ENCODE results near the gene POU2F3.

The POU2F3 gene

DNA sequence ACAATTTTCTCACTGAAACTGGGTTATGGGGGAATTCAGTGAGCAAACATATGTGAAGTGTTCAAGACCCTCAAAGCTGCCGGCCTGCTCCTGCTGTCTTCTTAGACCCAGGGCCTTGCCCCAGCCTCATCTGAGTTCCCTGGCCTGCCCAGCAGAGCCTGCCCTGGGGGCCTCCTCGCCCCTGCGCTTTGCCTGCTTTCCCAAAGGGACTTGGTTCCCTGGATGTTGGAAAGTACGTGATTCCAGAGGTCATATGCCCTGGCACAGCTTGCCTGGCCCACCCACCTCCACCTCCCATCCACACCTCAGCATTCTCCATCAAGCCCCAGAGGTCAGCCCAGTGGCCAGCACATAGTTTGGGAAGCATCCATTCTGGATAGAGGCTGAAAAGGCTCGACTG, 13.7 kb upstream of the POU2F3 start:
- no peak for DNase-seq (ENCODE audit: low read depth in 2 of 3, low spot score in 2 of 3)

DNA sequence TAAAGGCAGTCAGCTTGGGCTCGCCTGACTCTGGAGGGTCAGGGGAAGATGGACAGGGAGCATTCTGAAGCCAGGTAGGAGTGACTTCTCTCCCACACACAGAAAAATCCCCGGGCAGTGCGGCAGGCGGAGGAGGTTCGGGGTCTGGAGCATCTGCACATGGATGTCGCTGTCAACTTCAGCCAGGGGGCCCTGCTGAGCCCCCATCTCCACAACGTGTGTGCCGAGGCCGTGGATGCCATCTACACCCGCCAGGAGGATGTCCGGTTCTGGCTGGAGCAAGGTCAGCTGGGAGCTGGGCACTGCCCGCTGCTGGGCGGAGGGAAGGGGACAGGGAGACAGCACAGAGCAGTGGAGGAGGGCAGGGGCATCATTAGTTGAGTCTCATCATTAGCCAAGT, 13.2 kb upstream of the POU2F3 start:
- DNase-seq (ENCODE audit: low read depth in 2 of 3, low spot score in 2 of 3): no peak

DNA sequence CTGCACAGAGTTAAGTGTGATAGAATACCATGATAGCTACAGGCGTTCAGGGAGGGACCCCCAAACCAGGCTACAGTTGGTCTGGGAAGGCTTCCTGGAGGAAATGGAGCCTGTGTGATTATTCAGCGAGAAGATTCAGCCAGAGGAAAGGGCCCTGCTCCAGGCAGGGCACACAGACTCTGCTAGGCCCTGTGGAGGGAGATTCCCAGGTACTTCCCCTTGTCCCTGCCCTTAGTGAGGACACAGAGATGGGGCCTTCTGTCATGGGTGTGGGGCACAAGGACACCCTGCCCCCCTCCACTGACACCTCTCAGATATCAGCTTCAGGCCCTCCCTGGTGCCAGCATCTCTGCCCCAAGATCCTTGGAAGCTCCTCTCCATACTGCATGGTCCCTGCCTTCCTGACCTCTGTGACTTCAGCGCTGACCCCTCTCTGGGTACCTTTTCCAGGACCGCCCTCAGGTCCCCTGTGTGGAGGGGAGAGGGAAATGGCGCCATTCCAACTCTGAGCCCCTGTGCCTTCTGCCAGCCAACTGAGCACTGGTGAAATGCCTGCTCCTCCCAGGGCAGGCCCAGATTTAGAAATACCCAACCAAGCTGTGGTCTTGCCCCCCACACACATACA, 12.6 kb upstream of the POU2F3 start:
- no peak for DNase-seq (ENCODE audit: low read depth in 2 of 3, low spot score in 2 of 3)

DNA sequence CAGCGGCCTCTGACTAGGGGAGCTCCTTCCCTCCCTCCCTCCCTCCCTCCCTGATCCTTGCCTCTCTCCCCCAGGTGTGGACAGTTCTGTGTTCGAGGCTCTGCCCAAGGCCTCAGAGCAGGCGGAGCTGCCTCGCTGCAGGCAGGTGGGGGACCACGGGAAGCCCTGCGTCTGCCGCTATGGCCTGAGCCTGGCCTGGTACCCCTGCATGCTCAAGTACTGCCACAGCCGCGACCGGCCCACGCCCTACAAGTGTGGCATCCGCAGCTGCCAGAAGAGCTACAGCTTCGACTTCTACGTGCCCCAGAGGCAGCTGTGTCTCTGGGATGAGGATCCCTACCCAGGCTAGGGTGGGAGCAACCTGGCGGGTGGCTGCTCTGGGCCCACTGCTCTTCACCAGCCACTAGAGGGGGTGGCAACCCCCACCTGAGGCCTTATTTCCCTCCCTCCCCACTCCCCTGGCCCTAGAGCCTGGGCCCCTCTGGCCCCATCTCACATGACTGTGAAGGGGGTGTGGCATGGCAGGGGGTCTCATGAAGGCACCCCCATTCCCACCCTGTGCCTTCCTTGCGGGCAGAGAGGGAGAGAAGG, 11.1 kb upstream of the POU2F3 start:
- DNase-seq (ENCODE audit: low read depth in 2 of 3, low spot score in 2 of 3): no peak

DNA sequence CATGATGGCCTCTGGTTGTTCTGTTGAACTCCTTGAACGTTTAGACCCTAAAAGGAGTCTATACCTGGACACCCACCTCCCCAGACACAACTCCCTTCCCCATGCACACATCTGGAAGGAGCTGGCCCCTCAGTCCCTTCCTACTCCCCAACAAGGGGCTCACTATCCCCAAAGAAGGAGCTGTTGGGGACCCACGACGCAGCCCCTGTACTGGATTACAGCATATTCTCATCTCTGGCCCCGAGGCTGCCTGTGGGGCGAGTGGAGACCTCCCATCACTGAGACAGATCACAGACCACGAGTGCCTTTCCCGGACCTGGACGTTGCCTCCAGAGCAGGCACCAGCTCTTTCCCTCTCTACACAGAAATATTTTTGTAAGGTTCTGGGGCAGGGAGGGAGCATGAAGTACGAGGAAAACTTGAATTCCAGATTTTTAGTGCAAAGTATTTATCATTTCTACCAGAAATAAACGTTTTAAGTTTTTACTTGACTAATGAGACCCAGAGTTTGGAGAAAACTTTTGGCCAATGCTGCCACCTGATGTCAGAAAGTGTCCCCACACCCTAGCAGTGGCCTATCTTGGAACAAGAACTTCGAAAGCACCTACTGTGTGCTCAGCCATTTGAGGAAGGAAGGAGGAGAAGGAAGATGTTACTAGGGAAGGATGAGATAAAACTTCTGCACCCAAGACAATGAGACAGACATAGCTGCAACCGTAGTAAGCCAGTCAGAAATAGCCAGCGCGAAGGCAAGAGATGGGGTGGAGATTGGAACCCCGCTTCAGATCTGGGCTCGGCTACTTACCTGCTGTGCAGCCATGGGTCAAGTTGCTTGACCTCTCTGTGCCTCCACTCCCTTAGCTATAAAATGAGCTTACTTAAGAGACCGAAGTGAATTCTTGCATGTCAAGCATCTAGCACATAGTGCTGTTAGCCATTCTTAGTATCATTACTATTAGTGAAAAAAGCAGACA, 10.2 kb upstream of the POU2F3 start:
- DNase-seq (ENCODE audit: low read depth in 2 of 3, low spot score in 2 of 3): no peak

DNA sequence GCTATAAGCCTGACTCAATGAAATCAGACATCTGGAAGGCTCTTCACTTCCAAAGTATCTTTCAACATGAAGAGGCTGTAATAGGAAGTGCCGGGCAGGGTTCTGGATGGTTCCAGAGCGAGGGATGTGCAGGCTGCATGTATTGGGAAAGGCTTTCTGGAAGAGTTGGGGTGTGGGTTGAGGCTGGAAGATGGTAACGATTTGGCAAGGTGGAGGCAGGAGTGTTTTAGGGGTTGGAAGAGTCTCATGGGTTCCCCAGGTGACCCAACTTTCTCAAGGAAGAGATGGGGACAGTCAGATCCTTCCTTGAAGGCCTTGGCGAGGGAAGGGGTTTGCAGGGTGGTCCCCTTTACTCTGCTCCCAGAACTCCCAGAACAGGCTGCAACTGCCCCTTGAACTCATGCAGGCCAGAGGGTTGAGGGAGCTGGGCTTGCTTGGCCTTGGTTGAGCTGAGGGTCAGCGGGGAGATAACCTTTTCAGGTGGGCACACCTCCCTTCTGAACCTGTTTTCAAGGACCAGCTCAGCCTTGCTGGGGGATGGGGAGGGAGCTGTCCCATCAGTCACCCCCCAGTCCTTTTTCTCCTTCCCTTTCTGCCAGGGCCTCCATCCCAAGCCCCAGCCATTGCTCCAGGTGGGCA, 9.4 kb upstream of the POU2F3 start:
- DNase-seq (ENCODE audit: low read depth in 2 of 3, low spot score in 2 of 3): no peak

DNA sequence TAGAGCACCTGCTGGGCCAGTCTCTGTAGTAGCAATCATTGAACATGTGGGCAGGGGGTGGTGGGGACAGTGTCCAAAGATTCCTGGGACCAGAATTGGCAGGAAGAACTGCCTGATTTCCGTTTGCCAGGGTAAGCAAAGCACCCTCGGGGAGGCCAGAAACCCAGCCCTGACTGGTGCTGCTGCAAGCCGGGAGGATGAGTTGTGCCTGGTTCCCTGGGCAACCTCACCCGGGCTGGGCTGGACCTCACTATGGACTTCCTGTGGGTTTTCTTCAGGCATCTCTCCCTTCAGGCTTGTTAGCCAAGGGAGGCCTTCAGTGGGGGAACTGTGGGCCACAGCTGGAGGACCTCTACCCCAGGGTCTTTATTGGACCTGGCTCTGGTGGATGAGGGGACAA, 8.0 kb upstream of the POU2F3 start:
- no peak for DNase-seq (ENCODE audit: low read depth in 2 of 3, low spot score in 2 of 3)

DNA sequence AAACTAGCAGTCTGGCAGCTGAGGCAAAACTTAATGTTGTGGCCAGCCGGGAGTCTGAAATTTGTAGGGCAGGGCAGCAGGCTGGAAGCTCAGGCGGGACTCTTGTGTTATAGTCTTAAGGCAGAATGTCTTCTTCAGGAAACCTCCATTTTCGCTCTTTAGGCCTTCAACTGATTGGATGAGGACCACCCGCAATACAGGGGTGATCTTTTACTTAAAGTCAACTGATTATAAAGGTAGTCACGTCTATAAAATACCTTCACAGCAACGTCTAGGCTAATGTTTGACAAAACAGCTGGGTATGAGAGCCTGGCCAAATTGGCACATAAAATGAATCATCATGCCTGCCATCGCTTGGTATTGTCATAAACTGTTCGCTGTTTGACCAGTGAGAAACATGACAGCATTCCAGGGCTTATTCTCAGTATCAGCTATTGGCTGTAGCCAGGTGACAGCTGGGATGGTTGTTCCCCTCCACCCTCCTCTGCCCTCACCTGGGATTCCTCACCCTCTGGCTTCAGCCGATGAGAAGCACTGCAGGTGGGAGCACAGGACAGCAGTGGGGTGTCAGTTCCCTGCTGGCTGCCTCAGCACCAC, 6.6 kb upstream of the POU2F3 start:
- DNase-seq (ENCODE audit: low read depth in 2 of 3, low spot score in 2 of 3): no peak

DNA sequence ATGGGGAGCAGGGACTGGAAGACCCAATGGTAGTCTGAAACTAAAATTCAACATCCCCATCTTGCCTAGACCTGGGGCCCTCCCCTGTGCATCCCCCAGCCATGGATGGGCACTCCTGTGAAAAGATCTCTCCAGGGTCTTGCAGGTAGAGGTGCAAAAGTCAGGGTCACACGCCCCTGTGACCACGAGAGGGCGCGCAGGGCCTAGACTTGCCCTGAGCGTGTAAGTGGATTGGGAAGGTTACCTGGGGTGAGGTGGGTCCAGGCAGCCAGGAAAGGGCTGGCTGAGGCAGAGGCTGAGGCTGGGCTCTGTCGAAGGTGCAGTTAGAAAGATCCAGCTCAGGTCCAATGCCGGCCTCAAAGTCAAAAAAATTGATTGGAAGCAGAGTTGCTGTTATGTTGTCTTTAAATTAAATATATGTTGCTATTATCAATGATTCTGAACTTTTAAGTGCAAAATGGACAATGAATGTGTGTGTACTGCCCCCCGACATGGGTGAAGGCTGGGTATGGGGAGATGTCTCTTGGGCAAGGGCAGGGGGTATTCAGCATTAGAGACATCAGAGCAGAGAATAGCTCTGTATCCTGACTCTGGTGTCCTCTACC, 4.8 kb upstream of the POU2F3 start:
- peak in 2 of 3 experiments; percentile 42 to 47 for DNase-seq (ENCODE audit: low read depth in 2 of 3, low spot score in 2 of 3)

DNA sequence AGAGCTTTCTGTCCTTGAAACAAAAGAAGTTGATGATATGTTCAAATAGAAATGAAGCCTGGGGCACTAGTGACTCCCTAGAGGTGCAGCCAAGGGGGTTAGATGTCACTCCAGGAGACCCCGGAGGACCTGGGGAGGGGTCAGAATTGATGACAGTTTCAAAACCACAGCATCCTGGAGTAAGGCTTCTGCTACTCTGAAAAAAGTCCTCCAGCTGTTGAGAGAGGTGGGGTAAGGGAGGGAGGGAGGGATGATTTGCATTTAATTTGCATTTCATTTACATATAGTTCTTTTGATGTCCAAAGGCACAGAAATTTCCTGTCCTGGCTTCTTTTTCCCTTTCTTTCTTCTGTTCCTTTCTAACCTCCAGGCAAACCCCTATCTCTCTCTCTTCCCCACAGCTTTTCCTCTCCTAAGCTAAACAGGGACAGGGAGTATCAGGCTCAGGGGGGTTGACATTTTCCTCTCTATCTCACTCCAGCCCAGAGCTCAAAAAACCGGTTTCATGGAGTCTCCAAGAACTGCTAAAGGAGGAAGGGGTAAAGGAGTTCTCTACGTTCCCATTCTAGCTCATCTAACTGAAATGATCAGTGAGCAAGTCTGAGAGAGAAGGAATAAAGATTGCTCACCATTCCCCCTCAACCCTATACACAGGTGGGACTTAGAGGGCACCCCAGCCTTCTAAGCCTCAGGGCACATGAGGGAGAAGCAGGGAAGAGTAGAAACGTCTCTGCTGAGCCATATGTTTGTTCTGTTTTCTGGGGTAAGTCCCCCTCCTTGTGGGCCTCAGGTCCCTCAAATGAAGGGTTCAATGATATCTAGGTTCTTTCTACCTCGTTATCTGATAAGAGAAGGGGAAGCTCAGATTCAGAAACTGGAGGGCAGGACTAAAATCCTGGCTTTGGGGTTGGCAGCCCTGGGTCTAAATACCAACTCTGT, 3.5 kb upstream of the POU2F3 start:
- no peak for DNase-seq (ENCODE audit: low read depth in 2 of 3, low spot score in 2 of 3)

DNA sequence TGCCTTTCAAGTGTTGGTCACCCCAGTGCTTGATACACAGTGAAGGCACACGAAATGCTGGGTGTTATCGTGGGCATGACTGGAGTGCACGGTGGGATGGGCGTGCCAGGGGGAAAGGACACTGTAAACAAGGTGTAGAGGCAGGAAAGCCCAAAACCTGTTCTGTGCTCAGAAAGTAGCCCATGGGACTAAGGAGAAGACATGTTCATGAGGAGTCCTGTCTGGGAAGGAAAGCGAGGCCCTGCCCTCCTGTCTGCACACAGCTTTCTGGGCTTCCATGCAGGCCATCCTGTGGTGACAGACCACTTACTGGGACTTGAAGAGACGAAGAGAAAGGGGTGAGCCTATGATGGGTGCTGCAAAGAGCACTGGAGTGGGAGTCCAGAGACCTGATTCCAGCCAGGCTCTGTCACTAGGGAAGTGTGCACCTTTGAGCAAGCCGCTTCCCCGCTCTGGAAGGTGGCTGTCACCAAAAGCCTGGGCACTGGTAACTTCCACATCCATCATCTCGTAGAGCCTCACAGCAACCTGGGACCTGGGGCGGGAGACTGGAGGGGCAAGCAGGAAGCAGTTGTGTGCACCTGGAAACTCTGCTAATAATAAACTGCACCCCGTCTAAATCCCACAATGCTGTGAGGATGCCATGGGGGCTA, 846 bp upstream of the POU2F3 start:
- DNase-seq (ENCODE audit: low read depth in 2 of 3, low spot score in 2 of 3): no peak

DNA sequence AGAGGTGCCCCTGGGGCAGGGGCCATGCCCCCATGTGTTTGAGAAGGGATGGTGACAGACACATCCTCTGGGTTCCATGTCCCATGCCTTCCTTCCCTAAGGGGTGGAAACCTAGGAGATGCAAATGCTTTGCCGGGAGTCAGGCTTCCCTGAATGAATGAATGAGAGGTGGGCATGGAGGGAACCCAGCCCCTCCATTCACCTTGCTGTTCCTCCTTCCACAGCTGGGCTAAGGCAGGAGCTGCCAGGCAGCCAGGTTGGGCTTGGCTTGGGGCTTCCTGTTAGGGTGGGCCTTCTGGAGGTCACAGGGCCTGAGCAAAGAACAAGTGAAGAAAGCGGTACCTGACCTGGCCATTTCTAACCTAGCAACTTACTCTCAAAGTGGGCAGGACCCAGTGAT, 926 bp downstream of the POU2F3 start:
- no peak for DNase-seq (ENCODE audit: low read depth in 2 of 3, low spot score in 2 of 3)

DNA sequence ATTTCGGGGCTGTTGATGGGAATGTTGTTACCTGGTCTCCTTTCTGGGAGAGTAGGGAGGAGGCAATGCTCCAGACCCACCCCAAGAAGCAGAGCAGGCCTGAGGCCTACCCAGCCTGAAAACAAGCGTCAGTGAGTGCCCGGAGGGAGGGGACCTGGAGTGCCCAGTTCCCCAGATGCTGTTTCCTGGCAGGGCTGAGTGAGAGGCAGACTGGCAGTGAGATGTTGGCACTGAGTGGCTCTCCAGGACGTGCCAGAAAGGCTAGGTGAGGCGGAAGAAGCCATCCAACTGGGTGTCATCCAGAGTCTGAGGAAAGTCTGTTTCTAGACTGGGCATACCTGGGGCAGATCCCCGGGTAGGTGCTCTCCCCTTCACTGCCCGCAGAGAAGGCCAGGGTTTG, 1.3 kb downstream of the POU2F3 start:
- DNase-seq (ENCODE audit: low read depth in 2 of 3, low spot score in 2 of 3): no peak

DNA sequence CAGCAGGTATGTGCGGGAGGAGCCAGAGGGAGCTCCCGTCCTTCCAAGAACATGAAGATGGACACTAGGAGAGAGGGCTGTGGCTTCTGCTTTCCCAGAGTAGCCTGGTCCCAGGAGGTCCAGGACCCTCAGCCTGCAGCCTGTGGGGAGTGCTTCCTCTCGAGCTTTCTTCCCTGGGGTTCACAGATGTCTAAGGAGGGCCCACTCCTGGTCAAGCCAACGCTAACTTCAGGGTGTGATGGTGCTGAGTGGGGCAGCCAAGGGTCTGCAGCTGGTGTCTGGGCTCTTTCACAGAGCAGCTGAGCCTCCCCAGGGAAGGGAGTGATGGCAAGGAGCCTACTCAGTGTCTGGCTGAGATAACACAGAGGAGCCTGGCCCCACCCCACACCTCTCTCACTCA, 3.3 kb downstream of the POU2F3 start:
- no peak for DNase-seq (ENCODE audit: low read depth in 2 of 3, low spot score in 2 of 3)

DNA sequence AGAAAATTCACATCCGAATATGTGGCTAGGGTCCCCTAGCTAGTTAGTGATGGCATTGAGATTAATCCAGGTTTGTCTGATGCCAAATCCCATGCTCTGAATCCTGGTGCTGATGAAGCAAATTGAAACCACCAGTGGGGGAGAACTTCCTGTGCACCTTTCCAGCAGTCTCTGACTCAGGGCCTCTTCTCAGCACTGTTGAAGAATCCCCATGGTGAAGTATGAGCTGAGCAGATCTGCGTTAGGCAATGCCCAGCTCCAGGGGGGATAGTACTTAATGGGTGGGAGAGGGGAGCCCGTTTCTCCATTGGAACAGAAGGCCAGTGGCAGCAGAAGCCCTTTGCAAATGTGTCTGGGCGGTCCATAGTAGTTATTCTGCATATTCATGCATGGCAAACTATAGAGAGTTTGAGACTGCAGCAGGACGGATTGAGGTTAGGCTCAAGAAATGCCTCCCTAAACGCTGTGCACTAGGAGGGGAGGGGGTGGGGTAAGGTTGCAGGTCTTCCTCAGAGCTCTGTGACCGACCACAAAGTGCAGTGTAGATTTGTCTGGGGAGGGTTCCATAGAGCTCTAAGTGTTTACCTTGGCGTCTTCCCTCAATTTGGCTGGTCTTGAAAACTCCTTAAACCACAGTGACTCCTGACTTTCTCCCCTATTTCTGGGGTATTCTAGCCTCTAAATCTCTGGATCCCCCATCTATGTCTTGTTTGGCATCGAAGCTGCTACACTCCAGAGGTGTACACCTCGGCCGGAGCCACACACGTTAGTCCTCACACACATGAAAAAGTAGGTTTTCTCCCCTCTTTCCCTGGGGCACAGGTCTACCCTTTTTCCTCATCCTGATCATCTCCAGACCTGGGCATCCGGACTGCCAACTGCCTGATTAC, 4.8 kb downstream of the POU2F3 start:
- DNase-seq (ENCODE audit: low read depth in 2 of 3, low spot score in 2 of 3): no peak

DNA sequence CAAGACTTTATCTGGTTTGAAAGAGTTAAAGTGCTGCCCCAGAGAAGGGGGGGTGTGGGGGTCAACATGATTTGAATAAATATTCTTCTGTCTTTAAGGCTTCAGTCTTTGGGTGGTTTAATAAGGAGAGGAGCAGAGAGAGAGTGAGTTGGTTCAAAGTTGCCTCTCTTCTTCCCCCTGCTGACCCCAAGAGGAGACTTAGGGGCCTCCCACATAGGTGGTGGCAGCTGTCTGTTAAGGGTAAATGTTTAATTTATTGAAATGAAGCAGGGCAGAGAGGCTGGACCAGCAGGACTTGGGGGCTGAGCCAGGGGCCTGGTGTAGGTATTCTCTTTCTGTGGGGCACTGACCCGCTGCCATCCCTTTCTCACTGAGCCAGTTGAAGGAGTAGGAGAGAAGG, 5.5 kb downstream of the POU2F3 start:
- no peak for DNase-seq (ENCODE audit: low read depth in 2 of 3, low spot score in 2 of 3)

DNA sequence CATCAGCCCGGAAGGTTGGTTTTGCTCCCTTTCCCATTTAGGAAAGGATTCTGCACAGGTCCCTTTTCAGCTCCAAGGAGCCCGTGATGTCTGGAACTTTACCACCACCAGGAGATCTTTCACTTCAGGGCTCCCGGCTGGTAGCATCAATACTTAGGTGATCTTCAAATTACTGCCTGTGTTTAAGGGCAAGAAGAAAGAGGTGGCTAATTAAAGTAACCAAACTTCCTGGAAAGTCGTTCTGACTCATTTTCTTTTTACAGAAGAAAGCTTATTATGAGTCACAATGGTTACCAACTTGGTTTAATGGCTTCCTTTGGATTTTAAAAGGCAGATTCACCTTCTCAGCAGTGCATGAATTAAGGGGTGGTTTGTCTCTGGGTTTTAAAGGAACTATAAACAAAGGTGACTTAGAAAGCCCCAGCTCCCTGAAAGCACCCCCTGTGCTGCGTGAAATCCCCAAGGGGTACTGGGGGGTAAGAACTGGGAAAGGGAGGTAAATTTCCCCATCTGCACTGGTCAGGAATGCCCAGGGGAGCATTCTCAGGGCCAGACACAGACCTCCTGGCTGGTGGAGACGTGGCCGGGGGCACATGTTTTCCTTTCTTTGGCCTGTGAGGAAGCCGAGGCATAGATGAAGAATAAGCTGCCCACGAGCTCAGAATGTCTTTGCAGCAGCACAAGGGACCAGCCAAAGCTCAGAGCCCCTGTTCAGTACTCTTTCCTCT, 8.8 kb downstream of the POU2F3 start:
- peak in 1 of 3 experiments; percentile 12 for DNase-seq (ENCODE audit: low read depth in 2 of 3, low spot score in 2 of 3)

All from activated CD8-positive, alpha-beta memory T cell treated with anti-CD3 and anti-CD28 coated beads for 48 hours (primary cell).